ENCODE measurements around the gene KLHL41.
A peak's percentile ranks its signal among the peaks of the same experiment; 100 is the strongest.

KLHL41 gene

DNA sequence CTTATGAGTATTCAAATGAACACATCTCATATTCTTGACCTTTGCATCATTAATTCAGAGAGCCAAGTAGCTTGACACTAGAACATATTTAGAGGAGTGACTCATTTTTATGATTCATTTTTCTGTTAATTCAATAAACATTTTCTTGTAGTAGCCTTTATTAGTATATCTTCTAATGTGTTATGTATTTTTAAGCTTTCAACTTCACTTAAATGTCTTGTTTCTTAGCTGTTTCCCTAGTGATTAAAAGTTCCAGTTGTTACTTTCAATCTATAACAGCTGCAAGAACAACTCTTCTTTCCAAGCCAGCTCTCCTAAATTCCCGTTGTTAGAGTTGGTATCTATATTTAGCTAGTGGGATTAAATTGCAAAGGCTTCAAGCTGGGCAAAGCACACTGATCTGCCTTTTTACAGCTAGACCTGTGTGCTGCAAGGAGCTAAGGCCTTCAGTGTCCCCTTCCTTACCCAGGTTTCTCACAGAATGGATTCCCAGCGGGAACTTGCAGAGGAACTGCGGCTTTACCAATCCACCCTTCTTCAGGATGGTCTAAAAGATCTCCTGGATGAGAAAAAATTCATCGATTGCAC is at the start of gene KLHL41:
TSS of gene KLHL41 (plus strand) at position 405 of the 588 bp plus-strand sequence. CDS start at position 482, 77 bp downstream.
- no peak for DNase-seq

- DNase-seq: no peak
These were observed 48.4 kb upstream of the KLHL41 start for GRCh38 chr2:169461143-169461542.

GRCh38 chr2:169462896-169463695 is 46.4 kb upstream of the KLHL41 start:
- no peak for DNase-seq

DNA sequence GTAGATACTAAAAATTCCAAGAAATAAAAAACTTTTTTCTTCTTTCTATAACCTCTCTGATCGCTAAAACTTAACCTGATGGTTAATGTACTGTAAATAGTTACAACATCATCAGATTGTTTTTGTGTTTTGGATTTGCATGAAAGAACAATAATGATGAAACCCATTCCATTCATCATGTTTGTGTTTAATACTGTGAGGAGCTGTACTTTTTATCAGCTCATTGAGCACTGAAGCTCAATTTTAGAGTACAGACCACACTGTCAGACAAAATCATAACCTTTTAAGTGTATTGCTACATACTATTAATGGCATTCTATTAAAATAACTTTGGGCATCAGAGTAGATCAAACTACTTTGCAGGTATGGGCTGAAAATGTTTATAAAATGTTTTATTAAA is 45.0 kb upstream of the KLHL41 start:
- DNase-seq: no peak

- peak; percentile 15 for DNase-seq
These were observed 44.6 kb upstream of the KLHL41 start for GRCh38 chr2:169464882-169465281.

- DNase-seq: no peak
These were observed 40.7 kb upstream of the KLHL41 start for GRCh38 chr2:169468841-169469240.

- DNase-seq: no peak
These were observed 39.4 kb upstream of the KLHL41 start for GRCh38 chr2:169469952-169470572.

DNA sequence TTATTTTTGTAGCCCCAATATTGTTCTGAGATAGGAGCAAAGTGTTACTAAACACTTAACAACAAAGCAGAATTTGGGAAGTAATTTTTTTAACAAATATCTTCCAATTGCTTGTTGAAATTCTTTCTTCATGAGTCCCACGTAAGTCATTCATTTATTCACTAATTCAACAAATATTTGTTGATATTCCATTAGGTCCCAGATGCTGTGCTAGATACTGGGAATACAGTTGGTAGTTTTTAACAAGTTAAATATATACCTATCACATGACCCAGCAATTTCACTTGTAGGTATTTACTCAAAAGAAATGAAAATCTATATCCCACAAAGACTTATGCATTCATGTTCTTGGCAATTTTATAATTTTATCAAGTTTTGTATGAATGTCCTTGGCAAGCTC is 37.3 kb upstream of the KLHL41 start:
- no peak for DNase-seq

- no peak for DNase-seq
These were observed 33.0 kb upstream of the KLHL41 start for GRCh38 chr2:169476459-169476858.

DNA sequence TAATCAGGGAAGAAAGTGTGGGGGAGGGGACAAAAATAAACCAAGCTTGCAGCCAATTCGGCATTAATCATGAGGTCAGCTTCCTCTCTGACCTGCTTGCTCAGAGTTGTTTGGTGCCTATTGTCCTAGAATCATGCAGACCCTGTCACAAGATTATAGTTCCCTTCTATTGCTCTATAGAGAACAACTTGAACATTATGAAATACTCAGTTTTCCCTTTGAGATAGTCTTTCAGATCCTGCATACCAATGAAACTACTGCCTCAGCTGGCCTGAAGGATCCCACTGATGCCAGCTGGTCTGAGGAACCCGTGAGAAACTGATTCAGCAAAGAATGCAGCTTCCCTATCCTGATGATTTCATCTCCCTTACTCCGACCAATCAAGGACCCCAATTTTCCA is 31.2 kb upstream of the KLHL41 start:
- DNase-seq: no peak

DNA sequence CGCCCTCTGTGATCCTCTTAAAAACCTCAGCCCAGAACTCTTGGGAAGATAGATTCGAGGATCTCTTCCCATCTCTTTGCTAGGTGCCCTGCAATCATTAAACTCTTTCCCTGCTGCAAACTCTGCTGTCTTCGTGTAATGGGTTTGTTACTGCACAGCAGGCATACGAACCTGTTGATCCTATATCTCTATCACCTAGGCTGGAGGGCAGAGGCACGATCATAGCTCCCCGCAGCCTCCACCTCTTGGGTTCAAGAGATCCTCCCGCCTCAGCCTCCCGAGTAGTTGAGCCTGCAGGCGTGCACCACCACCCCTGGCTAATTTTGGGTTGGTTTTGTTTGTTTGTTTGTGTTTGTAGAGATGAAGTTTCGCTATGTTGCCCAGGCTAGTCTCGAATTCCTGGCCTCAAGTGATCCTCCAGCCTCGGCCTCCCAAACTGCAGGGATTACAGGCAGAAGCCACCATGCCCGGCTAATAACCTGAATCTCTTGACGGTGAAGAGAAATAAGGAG is 30.7 kb upstream of the KLHL41 start:
- DNase-seq: no peak

DNA sequence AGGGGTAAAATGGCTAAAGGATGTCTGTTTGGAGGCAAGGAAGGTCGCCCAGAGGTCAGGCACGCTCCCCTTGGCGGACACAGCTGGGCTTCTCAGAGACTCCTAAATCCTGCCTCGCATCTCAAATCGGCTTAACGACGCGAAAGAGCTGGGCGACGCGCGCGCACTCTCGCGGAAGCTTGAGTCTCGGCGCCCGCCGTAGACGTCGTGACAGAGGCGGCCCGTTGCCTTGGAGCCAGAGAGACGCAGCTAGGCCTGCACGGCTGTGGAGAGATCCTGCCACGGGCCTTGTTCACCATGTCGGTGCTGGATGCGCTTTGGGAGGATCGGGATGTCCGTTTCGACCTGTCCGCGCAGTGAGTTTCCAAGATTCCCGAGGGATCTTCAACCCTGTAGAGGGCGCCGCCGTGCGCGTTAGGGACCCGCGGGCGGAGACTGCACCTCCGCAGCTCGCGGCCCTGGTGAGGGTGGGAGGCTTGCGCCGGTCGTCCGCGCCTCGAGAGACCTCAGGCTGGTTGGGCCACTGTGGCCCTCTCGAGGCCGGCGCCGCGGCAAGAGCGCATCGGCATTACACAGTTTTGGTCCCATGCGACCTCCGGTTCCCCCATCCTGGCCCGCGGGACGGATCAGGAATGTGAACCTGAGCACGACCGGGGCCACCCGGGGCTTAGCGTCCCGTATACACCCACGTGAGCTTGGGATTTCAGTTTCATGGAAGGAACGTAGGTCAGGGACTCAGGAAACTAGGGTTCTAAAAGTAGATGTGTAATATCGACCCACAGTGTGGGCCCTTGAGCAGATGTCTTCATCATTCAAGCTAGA is 30.0 kb upstream of the KLHL41 start, which contains the start of gene BBS5:
TSS of gene BBS5 (plus strand) at position 238 of the 822 bp plus-strand sequence. CDS start at position 298, 60 bp downstream.
- DNase-seq: peak; percentile 34

- no peak for DNase-seq
These were observed 29.4 kb upstream of the KLHL41 start for GRCh38 chr2:169480079-169480465.

DNA sequence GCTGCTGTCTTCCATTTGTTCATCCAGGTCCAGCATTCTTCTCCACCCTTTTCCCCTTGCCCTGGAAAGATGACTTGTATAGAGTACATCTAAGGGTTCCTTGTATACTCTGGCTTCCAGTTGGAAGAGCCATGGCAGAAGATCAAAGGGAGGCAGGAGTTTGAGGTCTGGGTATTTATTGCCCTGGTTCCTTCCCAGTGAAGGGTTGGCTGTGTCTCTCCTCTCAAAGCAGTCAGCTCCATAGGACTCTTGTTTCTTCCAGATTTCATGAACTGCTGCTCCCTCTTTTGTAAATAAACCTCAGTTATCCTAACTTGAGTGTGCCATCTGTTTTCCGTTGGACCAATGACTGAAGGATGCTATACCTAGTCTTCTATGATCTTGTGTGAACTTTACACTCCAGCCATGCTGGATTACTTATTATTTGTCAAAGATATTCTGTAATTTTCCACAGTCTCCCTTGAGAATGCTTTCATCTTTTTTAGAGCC is 23.8 kb upstream of the KLHL41 start:
- no peak for DNase-seq

- DNase-seq: no peak
These were observed 23.0 kb upstream of the KLHL41 start for GRCh38 chr2:169486487-169486886.

- no peak for DNase-seq
These were observed 18.7 kb upstream of the KLHL41 start for GRCh38 chr2:169490834-169491233.

GRCh38 chr2:169491378-169491777 is 18.1 kb upstream of the KLHL41 start:
- DNase-seq: no peak

DNA sequence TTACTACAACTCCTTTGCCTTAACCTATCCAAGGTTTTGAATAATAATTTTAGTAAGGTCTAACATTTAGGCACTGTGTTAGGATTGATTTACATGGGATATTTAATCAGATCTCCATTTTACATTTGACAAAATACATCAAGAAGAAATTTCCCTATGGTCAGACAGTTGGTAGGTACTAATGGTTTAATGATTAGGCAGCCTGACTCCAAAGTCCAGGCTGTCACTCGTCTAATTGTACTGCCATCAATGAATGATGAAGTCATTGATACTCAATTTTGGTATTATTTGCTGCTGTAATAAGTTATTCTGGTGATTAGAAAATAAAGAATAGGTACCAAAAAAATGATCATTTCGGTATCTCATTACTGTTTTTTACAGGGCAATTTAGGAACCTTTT is 16.1 kb upstream of the KLHL41 start:
- DNase-seq: no peak

DNA sequence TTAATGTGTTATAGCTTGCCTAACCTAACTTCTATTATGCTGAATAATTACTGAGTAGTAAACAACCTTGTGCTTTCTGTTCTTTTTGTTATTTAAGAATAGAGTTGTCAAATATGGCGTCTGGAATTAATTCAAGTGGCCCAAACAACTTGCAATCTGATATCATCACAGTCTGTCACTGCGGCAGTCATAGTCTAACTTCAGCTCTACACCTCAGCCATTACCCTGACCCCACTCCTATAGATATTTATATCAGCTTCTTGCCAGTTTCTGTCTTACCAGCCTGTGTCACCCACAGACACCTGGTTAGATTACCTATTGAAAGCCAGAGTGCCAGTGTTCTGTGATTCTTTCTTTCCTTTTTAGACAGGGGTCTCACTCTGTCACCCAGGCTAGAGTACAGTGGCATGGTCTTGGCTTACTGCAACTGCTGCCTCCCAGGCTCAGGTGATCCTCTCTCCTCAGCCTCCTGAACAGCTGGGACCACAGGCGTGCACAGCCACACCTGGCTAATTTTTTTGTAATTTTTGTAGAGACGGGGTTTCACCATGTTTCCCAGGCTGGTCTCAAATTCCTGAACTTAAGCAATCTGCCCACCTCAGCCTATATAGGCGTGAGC is 14.1 kb upstream of the KLHL41 start:
- no peak for DNase-seq

DNA sequence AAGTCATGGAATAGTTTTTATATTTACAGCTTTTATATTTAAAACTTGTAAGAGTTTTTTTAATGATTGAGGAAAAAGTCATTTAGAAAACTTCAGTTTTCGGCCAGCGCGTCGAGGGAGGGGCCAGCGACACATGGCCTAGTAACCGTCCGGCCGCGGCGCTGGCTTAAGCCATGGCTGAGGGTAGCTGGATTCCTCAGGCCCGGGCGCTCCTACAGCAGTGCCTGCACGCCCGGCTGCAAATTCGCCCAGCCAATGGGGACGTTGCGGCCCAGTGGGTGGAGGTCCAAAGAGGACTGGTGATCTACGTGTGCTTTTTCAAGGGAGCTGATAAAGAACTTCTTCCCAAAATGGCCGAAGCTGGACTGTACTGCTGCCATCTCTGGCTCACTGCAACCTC is 4.9 kb upstream of the KLHL41 start:
- no peak for DNase-seq

- DNase-seq: peak; percentile 49
These were observed 1.8 kb upstream of the KLHL41 start for GRCh38 chr2:169507698-169508097.

DNA sequence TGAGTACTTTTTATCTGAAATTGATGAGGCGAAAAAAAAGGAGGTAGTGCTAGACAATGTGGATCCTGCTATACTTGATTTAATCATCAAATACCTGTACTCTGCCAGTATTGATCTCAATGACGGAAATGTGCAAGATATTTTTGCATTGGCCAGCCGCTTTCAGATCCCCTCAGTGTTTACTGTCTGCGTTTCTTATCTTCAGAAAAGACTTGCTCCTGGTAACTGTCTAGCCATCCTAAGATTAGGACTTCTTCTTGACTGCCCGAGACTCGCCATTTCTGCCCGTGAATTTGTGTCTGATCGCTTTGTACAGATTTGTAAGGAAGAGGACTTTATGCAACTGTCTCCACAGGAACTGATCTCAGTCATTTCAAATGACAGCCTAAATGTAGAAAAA is 453 bp downstream of the KLHL41 start:
- DNase-seq: no peak

Measured in NCI-H748 treated with DMSO at 0.1 percent for 48 hours (cell line).